Hematopoietic multipotent progenitor cell treated with erythropoietin and hydrocortisone succinate and interleukin-3 and kit ligand, for 15 days (in vitro differentiated cells): Measurements from ENCODE around the gene DAPK1.

Experiments
- DNase-seq: peaks from one replicate; pipeline ENCODE4 v3.0.0-alpha.2; 2015; ENCODE audit warnings: low spot score

The DAPK1 gene

GRCh38 chr9:87593359-87593980 is 95.8 kb downstream of the DAPK1 start:
- no peak for DNase-seq

GRCh38 chr9:87594194-87594593 is 96.5 kb downstream of the DAPK1 start:
- no peak for DNase-seq

GRCh38 chr9:87594662-87595061 is 97.0 kb downstream of the DAPK1 start:
- DNase-seq, result no peak

GRCh38 chr9:87595610-87596009 is 97.9 kb downstream of the DAPK1 start:
- DNase-seq, result no peak

GRCh38 chr9:87596862-87597261 is 99.2 kb downstream of the DAPK1 start:
- DNase-seq, result no peak

GRCh38 chr9:87597710-87598443 is 100.2 kb downstream of the DAPK1 start:
- no peak for DNase-seq

GRCh38 chr9:87599901-87600610 is 102.4 kb downstream of the DAPK1 start:
- no peak for DNase-seq

- no peak for DNase-seq
Measured at GRCh38 chr9:87601176-87601575, 103.5 kb downstream of the DAPK1 start.

GRCh38 chr9:87601595-87601994 is 103.9 kb downstream of the DAPK1 start:
- no peak for DNase-seq

GRCh38 chr9:87602933-87603643 is 105.4 kb downstream of the DAPK1 start:
- no peak for DNase-seq

GRCh38 chr9:87603854-87604490 is 106.3 kb downstream of the DAPK1 start:
- DNase-seq, result no peak

GRCh38 chr9:87604886-87605588 is 107.4 kb downstream of the DAPK1 start:
- no peak for DNase-seq

GRCh38 chr9:87605676-87606075 is 108.0 kb downstream of the DAPK1 start:
- no peak for DNase-seq

- no peak for DNase-seq
Measured at GRCh38 chr9:87606841-87607521, 109.3 kb downstream of the DAPK1 start.

GRCh38 chr9:87607859-87608258 is 110.2 kb downstream of the DAPK1 start:
- DNase-seq, result no peak

GRCh38 chr9:87609002-87609401 is 111.3 kb downstream of the DAPK1 start:
- no peak for DNase-seq

GRCh38 chr9:87609486-87609885 is 111.8 kb downstream of the DAPK1 start:
- no peak for DNase-seq

- DNase-seq, result no peak
Measured at GRCh38 chr9:87610200-87611155, 112.8 kb downstream of the DAPK1 start.

- no peak for DNase-seq
Measured at GRCh38 chr9:87611776-87612175, 114.1 kb downstream of the DAPK1 start.

- DNase-seq, result no peak
Measured at GRCh38 chr9:87612536-87612935, 114.9 kb downstream of the DAPK1 start.
